GM12891 (cell line): ENCODE measurements around the gene JPH2.
"Not testable (repeated sequence)": the region's sequence is repeated elsewhere in the genome, so short reads cannot be mapped to it uniquely, and the experiment has no call there.

Experiments
- POLR2A ChIP-seq: IDR thresholded peaks from 2 replicates; pipeline ENCODE4 v1.6.1; 2011; ENCODE audit warnings: low read depth, low read length, control low read depth
- POLR2AphosphoS5 ChIP-seq: IDR thresholded peaks from 2 replicates; pipeline ENCODE4 v1.6.1; 2011; ENCODE audit warnings: low read depth, low read length, control low read depth
- SPI1 ChIP-seq: IDR thresholded peaks from 2 replicates; pipeline ENCODE4 v1.6.1; 2011; ENCODE audit warnings: low read depth, low read length, control low read depth
- TAF1 ChIP-seq: IDR thresholded peaks from 2 replicates; pipeline ENCODE4 v1.6.1; 2011; ENCODE audit warnings: low read depth, low read length, control low read depth

DNA sequence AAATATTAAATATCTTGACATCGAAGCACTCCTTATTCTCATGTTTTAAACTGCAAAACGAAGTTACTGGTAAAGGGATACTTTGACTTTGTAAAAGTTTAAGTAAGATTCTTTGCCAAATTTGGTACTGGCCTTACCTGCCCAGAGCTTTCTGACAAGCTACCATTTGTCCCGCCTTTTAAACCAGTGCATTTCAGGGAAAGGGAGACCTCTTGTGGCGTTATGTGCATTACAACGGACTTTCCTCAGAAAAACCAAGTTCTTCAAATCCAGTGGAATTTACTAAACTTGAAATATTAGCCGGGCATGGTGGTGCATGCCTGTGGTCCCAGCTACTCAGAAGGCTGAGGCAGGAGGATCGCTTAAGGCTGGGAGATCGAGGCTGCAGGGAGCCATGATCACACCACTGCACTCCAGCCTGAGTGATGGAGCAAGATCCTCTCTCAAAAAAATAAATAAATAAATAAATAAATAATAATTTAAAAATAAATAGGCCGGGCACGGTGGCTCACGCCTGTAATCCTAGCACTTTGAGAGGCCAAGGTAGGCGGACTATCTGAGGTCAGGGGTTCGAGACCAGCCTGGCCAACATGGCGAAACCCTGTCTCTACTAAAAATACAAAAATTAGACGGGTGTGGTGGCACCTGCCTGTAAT lies 3.3 kb upstream of the JPH2 start:
- not testable (repeated sequence) for TF ChIP-seq POLR2A, POLR2AphosphoS5, SPI1, TAF1
